H4 (cell line): Measurements from ENCODE around the gene RFX8. TPM values are rescaled to one million over a fixed set of nuclear protein-coding genes. Genes with fewer than 3 reads are reported as not detected.

Experiments used
- DNase-seq: peaks from one replicate; pipeline ENCODE4 v3.0.0-alpha.2; 2015; ENCODE audit warnings: low spot score
- total RNA-seq: library from RNA; depleted of rRNA; stranded (reverse); fragments of >200 nt; shearing (Covaris generic); gene quantifications from 2 replicates; pipeline ENCODE4 v1.2.3, GENCODE V29; 2014

The RFX8 gene
- total RNA-seq, 1 experiment from 2014 or later, result not detected

DNA sequence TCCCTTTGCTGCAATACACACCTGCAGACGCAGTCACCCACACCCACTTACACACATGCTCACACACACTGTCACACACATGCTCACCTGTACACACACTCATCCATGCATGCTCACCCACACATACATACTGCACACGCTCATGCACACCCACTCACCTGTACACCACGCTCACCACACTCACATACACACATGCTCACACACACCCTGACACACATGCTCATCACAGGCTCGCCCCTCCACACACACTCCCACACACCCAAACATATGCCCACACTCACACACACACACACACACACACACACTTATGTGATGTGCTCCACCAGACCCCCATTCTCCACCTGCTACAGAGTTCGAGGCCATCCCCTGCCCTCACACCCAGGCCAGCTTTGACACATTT, 64.8 kb downstream of the RFX8 start:
- DNase-seq, result no peak

DNA sequence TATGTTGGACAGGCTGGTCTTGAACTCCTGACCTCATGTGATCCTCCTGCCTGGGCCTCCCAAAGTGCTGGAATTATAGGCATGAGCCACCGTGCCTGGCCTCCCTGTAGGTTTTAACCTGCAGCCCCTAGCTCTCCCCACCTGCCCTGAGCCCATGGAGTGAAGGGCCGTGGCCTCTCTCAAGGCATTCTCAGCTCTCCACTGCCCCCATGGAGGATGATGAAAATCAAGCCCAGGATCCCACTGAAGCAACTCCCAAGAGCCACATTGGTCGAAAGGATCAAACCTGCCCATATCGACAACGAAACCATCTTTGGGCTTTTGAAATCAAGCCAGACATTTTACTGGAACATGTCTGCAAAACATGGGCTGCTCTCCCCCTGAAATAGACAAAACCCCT, 65.2 kb downstream of the RFX8 start:
- no peak for DNase-seq

DNA sequence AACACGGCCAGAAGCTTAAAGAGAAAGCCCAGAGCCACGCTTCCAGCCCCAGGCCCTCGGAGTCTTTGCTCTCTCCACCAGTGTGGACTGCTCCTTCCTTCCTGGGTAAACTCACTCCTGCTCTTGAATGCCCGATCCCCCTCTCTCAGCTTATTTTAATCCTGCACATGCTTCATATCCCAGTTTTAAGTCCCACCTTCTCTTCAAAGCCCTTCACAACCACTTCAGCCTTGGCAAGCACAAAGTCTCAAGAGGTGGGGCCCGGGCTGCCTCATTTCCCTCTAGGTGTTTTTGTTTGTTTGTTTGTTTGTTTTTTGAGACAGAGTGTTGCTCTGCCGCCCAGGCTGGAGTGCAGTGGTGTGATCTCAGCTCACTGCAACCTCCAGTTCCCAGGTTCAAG, 66.0 kb downstream of the RFX8 start:
- no peak for DNase-seq

DNA sequence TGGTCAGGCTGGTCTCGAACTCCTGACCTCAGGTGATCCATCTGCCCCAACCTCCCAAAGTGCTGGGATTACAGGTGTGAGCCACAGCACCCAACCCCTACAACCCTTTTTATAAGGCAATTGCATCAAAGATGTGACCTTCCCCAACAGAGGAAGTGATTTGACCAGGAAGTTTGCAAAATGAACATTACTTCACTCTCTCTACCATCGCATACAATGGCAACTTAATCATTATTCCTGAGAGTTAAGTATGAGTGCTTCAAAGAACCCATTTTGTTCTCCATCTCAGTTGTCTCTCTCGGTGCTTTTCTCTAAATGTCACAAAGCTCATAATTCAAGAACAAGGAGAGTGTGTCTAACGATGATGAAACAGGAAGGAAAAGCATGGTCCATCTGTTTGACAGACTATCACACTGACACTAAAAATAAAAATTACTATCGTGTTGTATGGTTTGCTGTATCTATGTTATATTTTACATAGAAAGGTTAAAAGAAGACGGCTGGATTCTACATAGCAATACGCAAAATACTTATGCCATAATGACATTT, 69.5 kb downstream of the RFX8 start:
- DNase-seq, result no peak

DNA sequence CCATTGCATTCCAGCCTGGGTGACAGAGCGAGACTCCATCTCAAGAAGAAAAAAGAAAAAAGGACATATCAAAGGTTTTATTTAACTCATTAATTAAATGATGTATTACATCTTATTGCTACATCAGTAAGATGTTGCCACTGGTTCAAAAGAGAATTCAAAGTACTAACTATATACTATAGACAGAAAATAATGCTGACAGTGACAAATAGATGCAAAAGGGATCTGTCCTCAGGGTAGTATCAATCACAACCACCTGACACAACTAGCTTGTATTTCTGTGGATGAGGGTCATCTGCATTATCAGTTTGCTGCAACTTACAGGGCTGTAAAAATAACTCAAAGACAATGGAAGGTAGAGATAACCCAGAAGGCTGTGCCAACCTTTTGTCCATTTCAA, 71.2 kb downstream of the RFX8 start:
- DNase-seq, result no peak

DNA sequence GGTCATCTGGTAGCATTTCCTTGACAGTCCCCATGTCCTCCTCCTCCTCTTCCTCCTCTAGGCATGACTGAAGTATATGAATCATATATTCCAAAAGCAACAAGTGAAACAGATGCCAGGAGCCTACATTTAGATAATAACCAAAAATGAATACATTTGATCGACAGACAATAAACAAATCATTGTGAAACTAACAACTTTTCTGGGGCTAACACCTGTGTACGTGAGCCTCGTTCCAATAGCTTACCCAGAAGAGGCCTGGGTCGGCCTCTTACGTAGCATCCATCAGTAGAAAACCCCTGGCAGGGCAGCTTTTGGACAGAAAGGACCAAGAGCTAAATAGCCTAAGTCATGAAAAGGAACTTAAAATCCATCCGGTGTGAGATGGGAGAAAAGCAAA, 72.3 kb downstream of the RFX8 start:
- no peak for DNase-seq

DNA sequence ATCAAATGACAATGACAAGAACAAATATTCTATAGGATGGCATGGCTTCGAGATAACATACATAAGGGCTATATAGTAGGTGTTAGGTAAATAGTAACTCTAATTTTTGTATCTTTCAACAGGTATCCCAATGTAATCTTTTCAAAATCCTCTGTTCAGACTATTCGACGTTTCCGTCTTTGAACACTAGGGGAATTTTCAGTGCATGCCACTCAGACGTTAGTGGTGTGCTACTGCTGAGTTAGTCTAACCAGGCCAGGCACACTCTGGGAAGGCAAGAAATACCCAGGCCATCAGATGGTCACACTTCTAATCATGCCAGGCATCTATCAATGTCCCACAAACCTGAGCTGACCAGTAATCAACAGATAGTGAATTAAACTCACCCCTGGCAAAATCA, 73.0 kb downstream of the RFX8 start:
- no peak for DNase-seq

DNA sequence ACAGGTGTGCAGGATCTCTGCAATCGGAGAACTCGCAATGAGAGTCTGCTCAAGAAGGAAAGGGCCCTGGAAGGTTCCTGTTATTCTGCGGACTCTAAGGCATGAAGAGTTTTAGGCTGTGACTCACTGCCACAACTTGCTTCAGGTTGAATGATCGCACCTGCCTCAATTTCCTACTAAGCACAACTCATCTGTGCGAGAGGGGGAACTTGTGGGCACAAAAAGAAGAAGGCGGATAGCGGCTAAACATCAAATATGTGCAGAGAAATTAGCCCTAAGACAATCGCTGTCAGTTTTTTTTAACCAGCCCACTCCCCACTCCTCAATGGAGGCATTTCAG, 73.6 kb downstream of the RFX8 start:
- DNase-seq, result no peak

DNA sequence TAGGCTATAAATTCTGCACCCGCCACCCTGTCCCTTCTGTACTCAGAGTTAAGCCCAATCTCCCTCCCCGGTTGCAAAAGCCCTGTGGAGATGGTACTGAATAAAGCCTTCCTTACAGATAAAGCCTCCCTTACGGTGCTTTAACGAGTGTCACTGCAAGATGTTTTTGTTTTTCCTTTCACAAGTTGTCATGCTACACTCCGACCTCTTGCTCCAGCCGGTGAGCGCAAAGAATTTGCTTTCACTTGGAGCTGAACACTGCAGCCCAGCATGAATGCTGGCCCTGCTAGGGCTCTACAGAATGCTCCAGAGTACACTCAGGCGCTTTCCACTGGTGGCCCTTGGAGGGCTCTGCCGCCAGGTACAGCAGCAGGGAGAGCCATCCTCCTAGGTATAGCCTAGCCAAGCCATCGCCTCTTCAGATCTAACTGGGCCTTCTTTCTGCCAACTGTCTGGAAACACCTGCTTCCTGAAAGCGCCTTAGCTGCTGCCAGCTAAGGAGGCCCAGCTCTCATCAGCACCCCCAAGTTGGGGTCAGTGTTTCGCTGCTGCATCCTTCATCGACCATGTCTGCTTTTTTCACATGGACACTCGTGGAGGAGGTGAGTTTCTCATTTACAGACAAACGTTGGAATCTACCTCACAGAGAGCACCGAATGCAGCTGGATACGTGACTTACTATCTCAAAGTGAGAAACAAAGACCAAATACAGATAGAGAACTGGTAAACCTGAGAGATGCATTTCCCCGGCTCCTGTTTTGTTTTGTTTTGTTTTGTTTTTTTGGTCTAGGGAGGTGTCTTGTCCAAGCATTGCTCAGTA, 74.2 kb downstream of the RFX8 start:
- DNase-seq, result no peak

DNA sequence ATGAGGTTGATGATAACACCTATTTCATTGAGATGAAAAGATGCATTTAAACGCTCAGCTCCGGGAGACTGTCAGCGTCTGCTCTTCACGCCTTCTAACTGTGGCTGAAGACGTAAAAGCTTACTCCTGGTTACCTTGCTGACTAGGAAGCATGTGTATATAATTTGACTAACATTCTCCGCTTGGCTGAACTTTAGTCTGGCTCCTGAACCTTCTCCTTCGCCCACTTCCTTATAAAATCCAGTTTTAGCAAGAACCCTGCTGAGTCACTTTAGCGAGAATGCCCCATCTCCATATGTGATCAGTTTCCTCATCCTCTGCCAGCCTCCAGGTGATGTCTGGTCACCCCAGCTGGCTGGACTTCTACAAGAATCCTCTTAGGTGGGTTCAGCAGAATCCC, 74.9 kb downstream of the RFX8 start:
- DNase-seq, result no peak

DNA sequence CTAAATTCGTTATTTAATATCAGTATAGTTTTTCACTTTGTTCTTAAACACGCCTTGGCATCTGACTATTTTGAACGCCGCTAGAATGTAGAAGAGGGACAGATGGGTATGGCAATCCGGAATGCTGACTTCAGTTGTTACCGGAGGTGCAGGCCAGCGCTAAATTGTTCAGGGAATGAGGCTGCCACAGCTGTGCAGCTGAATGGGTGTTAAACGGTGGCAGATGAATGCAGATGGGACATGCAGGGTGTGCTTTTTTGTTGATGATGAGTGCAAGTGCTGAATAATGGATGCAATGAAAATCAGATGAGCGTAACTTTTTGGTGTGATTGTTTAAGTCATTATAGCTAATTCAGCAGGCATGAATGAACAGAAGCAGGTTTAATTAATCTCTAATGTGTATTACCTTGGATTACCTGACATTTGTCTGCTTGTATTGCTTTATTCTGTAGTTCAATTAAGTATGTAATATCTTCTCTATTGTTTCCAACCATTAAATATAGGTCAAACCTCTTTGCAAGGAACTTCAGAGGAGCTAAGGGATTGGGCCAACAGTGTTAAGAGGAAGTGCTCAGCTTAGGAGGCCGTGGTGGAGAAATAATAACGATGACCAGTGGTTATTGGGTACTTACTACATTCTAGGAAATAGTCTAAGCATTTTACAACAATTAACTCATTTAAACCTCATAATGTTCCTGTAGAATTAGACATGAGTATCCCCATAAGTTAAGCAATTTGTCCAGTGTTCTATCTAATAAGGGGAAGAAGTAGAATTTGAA, 75.7 kb downstream of the RFX8 start:
- DNase-seq, result no peak

DNA sequence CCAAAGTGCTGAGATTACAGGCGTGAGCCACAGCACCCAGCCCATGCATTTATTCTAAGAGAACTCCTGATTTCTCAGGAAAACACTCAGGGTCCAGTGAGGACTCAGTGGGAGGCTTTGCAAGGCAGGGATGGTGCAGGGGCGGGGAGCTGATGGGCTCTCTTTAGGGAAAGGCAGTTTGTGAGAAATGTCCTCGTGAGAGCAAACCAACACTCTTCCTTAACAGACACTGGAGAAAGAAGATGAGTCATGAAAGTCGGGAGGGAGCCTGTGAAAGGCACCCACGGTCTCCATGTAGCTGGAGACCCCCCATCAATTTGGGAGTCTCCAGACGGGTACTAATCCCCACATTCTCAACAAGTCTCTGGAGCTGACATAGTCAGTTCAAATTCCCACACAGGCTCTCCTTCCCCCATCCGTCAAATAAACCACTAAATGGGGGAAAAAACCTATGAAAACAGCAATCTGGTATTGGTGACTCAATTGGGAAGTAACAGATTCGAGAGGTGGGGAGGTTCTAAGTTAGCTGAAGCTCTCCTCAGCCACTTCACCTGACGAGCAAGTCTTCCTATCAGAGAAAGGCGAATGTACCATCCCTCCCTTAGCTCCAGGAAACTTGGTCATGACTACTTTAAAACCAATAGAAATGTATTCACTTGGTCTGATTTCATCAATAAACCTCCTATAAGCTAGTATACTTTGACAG, 76.6 kb downstream of the RFX8 start:
- no peak for DNase-seq

DNA sequence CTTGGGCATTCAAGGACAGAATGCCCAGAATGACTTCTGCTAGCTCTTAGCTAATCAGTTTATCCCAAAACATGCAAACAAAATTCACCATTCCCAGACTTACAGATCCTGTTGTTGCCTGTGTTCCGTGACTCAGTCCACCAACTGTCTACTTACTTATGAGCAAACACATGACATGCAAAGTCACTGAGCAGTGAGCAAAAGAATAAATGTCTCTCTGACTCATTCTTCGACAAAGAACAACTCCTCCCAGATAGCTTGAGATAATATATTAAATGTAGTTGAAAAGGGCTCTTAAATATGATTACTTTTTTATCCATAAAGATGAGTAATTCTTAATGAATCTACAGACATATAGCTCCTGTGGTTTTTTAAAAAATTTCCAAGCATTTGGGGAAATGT, 78.6 kb downstream of the RFX8 start:
- DNase-seq, result peak; percentile 67

DNA sequence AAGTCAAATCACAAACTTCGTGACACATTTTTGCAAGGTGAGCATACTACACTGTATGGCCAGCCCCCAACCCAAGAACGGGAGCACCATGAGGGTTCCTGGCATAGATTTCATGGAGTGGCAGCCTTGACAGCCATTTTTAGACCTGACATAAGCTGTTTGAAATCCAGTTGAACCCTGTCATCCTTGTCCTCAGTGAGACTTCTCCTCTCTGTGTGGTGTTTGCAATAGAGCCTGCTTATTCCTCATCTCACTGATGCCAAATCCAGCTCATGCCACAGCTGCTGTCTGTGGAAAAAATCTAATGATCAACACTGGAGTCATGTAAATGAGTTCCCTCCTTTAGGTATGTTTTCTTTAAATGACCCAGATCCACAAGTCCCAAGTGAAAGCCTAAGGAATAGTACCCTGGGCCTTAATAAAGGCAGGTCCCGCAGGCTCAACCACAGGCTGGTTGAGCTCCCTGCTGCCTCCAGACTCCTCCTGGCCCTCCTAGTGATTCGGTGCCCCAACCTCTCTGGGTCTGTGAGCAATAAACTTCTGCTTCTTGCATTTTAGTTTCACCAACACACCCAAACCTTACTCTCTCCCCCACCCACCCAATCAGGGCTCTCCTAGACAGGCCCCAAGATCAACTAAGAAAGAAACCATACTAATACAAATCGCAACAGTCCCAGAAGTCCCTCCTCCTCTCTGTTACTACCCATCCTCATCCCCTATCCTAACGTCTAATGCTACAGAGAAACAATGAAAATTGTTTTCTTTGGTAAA, 79.2 kb downstream of the RFX8 start:
- no peak for DNase-seq

DNA sequence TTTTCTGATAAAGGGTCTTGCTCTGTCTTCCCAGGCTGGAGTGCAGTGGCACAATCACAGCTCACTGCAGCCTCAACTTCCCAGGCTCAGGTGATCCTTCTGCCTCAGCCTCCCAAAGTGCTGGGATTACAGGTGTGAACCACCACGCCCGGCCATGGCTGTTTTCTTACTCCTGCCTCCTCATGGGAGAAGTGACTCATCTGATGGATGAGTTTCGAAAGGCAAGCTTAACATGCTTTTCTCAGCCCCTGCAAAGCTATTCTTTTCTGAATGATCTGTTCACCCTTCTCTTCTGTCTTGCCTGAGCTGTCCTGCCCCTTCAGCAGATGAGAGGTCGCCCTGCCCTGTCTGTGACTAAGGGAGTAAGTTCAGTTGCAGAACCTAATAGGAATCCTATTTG, 86.7 kb downstream of the RFX8 start:
- no peak for DNase-seq

DNA sequence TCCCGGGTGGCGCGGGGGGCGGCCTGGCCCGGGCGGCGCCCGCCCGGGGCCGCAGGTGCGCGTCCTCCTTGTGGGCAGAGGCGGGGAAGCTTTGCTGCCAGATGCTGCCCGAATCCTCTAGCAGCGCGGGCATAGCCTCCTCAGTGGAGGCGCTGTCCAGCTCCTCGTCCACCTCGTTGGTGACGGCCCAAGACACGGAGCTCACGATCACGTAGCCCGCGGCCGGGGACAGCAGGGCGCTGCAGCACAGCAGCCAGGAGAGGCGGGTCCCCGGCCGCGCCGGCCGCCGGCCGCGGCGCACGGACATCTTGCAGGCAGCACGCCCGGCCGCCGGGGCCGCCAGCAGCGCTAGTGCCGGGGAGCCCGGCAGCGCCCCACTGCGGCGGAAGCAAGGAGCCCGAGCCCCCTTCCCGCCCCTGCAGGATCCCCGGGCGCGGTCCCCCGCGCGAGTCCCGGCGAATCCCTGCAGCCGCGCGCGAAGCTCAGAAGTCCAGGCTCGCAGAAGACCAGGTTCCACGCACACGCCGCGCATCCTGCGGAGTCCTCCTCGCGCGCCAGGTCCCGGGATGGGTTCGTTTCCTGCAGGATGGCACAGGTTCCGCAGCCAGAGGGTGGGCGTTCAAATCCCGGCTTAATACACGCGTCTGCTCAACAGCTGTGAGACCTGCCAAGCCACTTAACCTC, 87.6 kb downstream of the RFX8 start, which contains the start of gene CREG2:
CREG2 (minus strand) TSS at position 353 of the 684 bp plus-strand sequence; CDS start at position 307, 46 bp downstream.
- DNase-seq, result peak; percentile 20

DNA sequence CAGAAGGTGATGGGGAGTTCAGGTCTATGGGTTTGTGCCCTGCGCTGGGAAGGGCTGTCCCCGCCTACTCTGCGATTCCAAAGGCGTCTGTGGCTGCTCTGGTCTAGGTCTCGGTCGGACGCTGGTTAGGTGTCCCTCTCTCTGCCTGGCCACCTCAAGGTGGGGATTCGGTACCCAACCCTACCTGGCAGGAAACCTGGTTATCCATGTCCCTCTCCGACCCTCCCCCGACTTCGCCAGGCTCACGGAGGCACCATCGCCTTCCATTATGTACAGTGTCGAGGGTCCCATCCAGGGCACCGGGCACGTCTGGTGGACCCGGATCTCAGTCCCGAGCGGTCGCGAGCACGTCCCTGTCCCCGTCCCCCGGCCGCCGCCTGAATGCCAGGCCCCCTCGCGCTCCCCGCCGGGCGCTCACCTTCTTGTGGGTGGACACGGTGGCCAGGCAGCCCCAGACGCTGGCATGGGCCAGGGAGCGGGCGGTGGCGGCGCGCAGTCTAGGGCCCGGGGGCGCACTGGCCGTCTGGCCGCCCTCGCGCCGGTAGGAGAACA, 88.2 kb downstream of the RFX8 start:
- no peak for DNase-seq

DNA sequence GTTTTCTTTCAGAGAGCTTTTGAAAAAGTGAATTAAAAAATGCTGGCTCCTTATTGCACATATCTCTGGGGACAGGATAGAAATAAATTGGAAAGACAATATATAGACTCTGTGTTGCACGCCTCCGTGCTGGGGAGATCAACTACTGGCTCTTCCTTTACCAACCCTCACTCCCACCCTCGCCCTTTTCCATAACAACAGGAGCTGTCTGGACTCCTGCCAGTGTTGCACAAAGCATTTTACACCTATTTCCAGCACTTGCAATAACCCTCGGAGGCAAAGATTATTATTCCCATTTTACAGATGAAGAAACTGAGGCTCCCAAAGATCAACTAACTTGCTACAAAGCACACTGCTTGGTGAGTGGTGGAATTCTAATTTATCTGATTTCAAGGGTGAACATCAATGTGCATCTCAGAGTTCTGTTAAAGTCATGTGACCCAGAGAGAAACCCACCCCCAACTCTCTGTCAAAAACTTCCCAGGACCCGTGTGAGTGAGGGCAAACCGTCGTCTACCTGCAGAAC, 91.8 kb downstream of the RFX8 start:
- DNase-seq, result no peak

DNA sequence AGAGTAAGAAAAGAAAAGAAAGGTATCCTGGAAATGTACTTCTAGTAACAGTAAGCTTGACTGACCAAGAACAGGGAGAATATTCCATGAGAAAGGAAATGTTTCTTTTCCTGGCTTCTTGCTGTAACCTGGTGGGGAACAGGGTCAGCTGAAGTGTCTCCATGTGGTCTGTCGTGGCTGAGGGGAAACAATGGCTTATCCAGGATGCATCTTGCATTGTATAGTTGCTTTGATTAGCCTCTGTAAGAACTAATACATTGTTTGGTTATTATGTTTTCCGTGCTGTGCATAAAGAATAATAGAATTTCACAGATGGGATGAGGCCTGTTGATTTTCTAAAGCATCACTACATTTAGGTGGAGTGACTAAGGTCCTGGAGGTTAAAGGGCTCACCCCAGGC, 92.5 kb downstream of the RFX8 start:
- DNase-seq, result no peak

DNA sequence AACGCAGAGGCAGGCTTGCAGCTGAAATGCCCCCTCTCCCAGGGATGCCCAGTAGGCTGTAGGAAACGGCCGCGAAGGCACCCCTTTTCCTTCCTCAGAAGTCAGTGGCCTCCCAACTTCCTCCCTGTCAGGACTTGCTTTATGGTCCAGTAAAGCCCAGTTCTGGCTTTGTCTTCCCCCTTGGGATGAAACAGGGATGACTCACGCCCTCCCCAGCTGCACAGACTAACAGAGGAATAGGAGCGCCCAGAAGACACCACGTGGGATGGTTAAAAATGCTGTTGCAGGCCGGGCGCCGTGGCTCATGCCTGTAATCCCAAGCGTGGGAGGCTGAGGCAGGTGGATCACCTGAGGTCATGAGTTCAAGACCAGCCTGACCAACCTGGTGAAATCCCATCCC, 94.5 kb downstream of the RFX8 start:
- DNase-seq, result peak; percentile 37
